ENCODE results near the gene DUSP6.

GRCh38 chr12:89379839-89380467 lies 27.7 kb upstream of the DUSP6 start:
- no peak for TF ChIP-seq ZNF408 (CRISPR knock-in tag; IDR thresholded peaks at IDR 0.05; ENCODE audit: low read depth)
- TF ChIP-seq FOXP1 (CRISPR knock-in tag; IDR thresholded peaks at IDR 0.05), result no peak
- no peak for TF ChIP-seq ZNF717 (CRISPR knock-in tag; IDR thresholded peaks at IDR 0.05)
- no peak for TF ChIP-seq HNRNPUL1 (IDR thresholded peaks at IDR 0.05; ENCODE audit: low read length)

All from K562 (cell line).